H9 (cell line): ENCODE results near the gene ADRM1. TPM values are rescaled to one million over a fixed set of nuclear protein-coding genes. Genes with fewer than 3 reads are reported as not detected.

ENCODE experiments used
- DNase-seq: peaks from one replicate; pipeline ENCODE4 v3.0.0-alpha.2; 2017
- H2AFZ ChIP-seq: one replicate; pipeline ENCODE4 v1.6.1; 2013; ENCODE audit warnings: mild to moderate bottlenecking, low read length, control low read depth, moderate library complexity
- H2AK5ac ChIP-seq: 2 replicates; pipeline ENCODE4 v1.6.1; 2013; ENCODE audit warnings: low read length, control low read depth, mixed read lengths; ENCODE audit not compliant: insufficient read length
- H2BK120ac ChIP-seq: one replicate; pipeline ENCODE4 v1.6.1; 2013; ENCODE audit warnings: low read depth, mild to moderate bottlenecking, low read length, control low read depth, inconsistent platforms; ENCODE audit not compliant: poor library complexity, severe bottlenecking
- H2BK12ac ChIP-seq: 2 replicates; pipeline ENCODE4 v1.6.1; 2013; ENCODE audit warnings: low read length, control low read depth, mixed read lengths, low read depth; ENCODE audit not compliant: insufficient read length
- H2BK15ac ChIP-seq: 2 replicates; pipeline ENCODE4 v1.6.1; 2013; ENCODE audit warnings: low read depth, low read length, control low read depth
- H2BK20ac ChIP-seq: one replicate; pipeline ENCODE4 v1.6.1; 2013; ENCODE audit warnings: low read depth, mild to moderate bottlenecking, low read length, control low read depth, inconsistent platforms; ENCODE audit not compliant: poor library complexity, severe bottlenecking
- H2BK5ac ChIP-seq: 2 replicates; pipeline ENCODE4 v1.6.1; 2013; ENCODE audit warnings: low read length, control low read depth, mixed read lengths; ENCODE audit not compliant: insufficient read length
- H3K14ac ChIP-seq: 2 replicates; pipeline ENCODE4 v1.6.1; 2013; ENCODE audit warnings: low read length, control low read depth; ENCODE audit not compliant: insufficient read depth
- H3K18ac ChIP-seq: 2 replicates; pipeline ENCODE4 v1.6.1; 2013; ENCODE audit warnings: low read depth, mild to moderate bottlenecking, mixed read lengths, low read length, control low read depth; ENCODE audit not compliant: insufficient read length
- H3K23ac ChIP-seq: 2 replicates; pipeline ENCODE4 v1.6.1; 2013; ENCODE audit warnings: low read length, control low read depth, mixed read lengths, low read depth; ENCODE audit not compliant: insufficient read length
- H3K23me2 ChIP-seq: 2 replicates; pipeline ENCODE4 v1.6.1; 2013; ENCODE audit warnings: low read depth, mild to moderate bottlenecking, mixed read lengths, low read length, control low read depth; ENCODE audit not compliant: insufficient read length, poor library complexity, severe bottlenecking
- H3K27ac ChIP-seq: 2 replicates; pipeline ENCODE4 v1.5.1; 2013; ENCODE audit warnings: low read length, control low read depth, mixed read lengths, low read depth; ENCODE audit not compliant: insufficient read length
- H3K27me3 ChIP-seq: 2 replicates; pipeline ENCODE4 v1.6.1; 2013; ENCODE audit warnings: low read length, control low read depth, inconsistent platforms; ENCODE audit not compliant: insufficient read depth
- H3K4ac ChIP-seq: 2 replicates; pipeline ENCODE4 v1.6.1; 2013; ENCODE audit warnings: low read depth, mild to moderate bottlenecking, control low read depth, inconsistent platforms, low read length, moderate library complexity
- H3K4me1 ChIP-seq: 2 replicates; pipeline ENCODE4 v1.6.1; 2013; ENCODE audit warnings: low read length, control low read depth, inconsistent platforms; ENCODE audit not compliant: insufficient read depth
- H3K4me2 ChIP-seq: 2 replicates; pipeline ENCODE4 v1.6.1; 2013; ENCODE audit warnings: low read length, control low read depth, mixed read lengths; ENCODE audit not compliant: insufficient read length, insufficient read depth
- H3K56ac ChIP-seq: 2 replicates; pipeline ENCODE4 v1.6.1; 2013; ENCODE audit warnings: low read depth, mild to moderate bottlenecking, mixed read lengths, low read length, control low read depth; ENCODE audit not compliant: insufficient read length
- H3K79me1 ChIP-seq: 2 replicates; pipeline ENCODE4 v1.6.1; 2013; ENCODE audit warnings: low read depth, mild to moderate bottlenecking, moderate library complexity, low read length, control low read depth, inconsistent platforms; ENCODE audit not compliant: insufficient read depth, poor library complexity, severe bottlenecking
- H3K79me2 ChIP-seq: 2 replicates; pipeline ENCODE4 v1.6.1; 2013; ENCODE audit warnings: low read length, control low read depth, inconsistent platforms; ENCODE audit not compliant: insufficient read depth
- H3K9ac ChIP-seq: 2 replicates; pipeline ENCODE4 v1.6.1; 2013; ENCODE audit warnings: low read length, control low read depth, mixed read lengths; ENCODE audit not compliant: insufficient read length; ENCODE audit errors: extremely low read depth
- H3K9me3 ChIP-seq: one replicate; pipeline ENCODE4 v1.6.1; 2013; ENCODE audit warnings: low read depth, low read length, inconsistent platforms; ENCODE audit not compliant: control insufficient read depth
- H3T11ph ChIP-seq: one replicate; pipeline ENCODE4 v1.6.1; 2013; ENCODE audit warnings: mild to moderate bottlenecking, low read length, control low read depth, inconsistent platforms
- H4K20me1 ChIP-seq: one replicate; pipeline ENCODE4 v1.6.1; 2013; ENCODE audit not compliant: control insufficient read depth, insufficient read length, insufficient read depth
- H4K5ac ChIP-seq: 2 replicates; pipeline ENCODE4 v1.6.1; 2013; ENCODE audit warnings: low read depth, mild to moderate bottlenecking, mixed read lengths, low read length, control low read depth; ENCODE audit not compliant: insufficient read length
- H4K8ac ChIP-seq: replicated peaks from 2 replicates; pipeline ENCODE4 v1.6.1; 2013; ENCODE audit warnings: low read length, control low read depth, mixed read lengths, low read depth; ENCODE audit not compliant: insufficient read length
- H4K91ac ChIP-seq: 2 replicates; pipeline ENCODE4 v1.6.1; 2013; ENCODE audit warnings: low read depth, mild to moderate bottlenecking, moderate library complexity, mixed read lengths, low read length, control low read depth; ENCODE audit not compliant: insufficient read length
- H3K27ac Mint-ChIP-seq, 3 experiments: 2 replicates in 2 of 3; 3 replicates in 1 of 3; pipeline ENCODE4 v1.8.0; 2020 to 2021; ENCODE audit warnings: mixed read lengths in 3 of 3, mild to moderate bottlenecking in 1 of 3, moderate library complexity in 1 of 3
- H3K27me3 Mint-ChIP-seq: 2 replicates; pipeline ENCODE4 v1.8.0; 2021; ENCODE audit warnings: low read depth, mild to moderate bottlenecking, moderate library complexity, mixed read lengths
- H3K36me3 Mint-ChIP-seq, 3 experiments: 2 replicates in 2 of 3; 3 replicates in 1 of 3; pipeline ENCODE4 v1.8.0; 2020 to 2021; ENCODE audit warnings: low read depth in 3 of 3, mixed read lengths in 3 of 3; ENCODE audit not compliant: insufficient read depth in 1 of 3
- H3K4me1 Mint-ChIP-seq, 2 experiments: 2 replicates each; pipeline ENCODE4 v1.8.0; 2020; ENCODE audit warnings: mixed read lengths in 2 of 2
- H3K4me3 Mint-ChIP-seq, 2 experiments: 2 replicates in 1 of 2; 3 replicates in 1 of 2; pipeline ENCODE4 v1.8.0; 2020 to 2021; ENCODE audit warnings: mild to moderate bottlenecking in 2 of 2, mixed read lengths in 2 of 2, moderate library complexity in 1 of 2
- H3K9me3 Mint-ChIP-seq, 2 experiments: 2 replicates in 1 of 2; 3 replicates in 1 of 2; pipeline ENCODE4 v1.8.0; 2020; ENCODE audit warnings: mild to moderate bottlenecking in 2 of 2, mixed read lengths in 2 of 2, moderate library complexity in 1 of 2
- WGBS: extraction: QIAGEN DNeasy Blood & Tissue Kit; methylation state at CpG from one replicate; pipeline ENCODE4 v1.1.7; 2013; ENCODE audit warnings: missing lambda C conversion rate, low lambda C conversion rate, mixed read lengths; ENCODE audit not compliant: insufficient read length; ENCODE audit errors: extremely low coverage; 5-methylcytosine and 5-hydroxymethylcytosine counted together
- total RNA-seq: library from RNA; stranded (reverse); gene quantifications from 2 replicates; pipeline ENCODE4 v1.2.1, GENCODE V29; 2021
- TF ChIP-seq, protein P1 (sequence below): fragments of 200-600 bp; sonication (generic); conservative IDR thresholded peaks from 3 replicates; pipeline ENCODE4 v1.8.0; 2021; ENCODE audit warnings: antibody characterized with exemption, mild to moderate bottlenecking

The ADRM1 gene
- total RNA-seq, 1 experiment from 2014 or later, result 153 TPM

DNA sequence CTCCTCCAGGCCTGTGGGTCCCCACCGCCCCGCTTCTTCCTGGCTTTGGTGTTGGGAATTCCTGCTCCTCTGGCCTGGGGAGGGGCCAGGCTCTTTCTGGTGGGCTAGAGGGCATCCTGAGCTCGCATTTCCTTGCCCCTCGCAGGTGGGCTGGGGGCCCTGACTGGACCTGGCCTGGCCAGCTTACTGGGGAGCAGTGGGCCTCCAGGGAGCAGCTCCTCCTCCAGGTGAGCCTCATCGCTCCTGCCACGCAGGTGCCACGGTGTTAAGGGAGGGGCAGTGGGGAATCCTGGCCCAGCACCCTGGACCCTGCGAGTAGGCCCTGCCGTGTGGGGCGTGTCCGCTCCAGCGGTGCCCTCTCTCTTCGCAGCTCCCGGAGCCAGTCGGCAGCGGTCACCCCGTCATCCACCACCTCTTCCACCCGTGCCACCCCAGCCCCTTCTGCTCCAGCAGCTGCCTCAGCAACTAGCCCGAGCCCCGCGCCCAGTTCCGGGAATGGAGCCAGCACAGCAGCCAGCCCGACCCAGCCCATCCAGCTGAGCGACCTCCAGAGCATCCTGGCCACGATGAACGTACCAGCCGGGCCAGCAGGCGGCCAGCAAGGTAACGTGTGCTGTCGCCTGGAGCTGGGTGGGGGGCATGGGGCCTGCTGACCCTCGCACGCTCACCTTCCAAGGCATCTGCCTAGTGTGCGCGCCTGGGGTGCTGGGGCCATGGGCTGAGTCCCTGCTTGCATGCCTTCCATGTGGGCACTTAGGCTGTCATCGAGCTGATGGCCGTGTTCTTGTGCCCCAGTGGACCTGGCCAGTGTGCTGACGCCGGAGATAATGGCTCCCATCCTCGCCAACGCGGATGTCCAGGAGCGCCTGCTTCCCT lies 4.7 kb downstream of the ADRM1 start:
- peaks cover 24 to 60% (median 58%) of the 10 kb centered on the region in 3 experiments for H3K36me3 Mint-ChIP-seq
- no peak for DNase-seq
- no peak overlapping the region for H3K9ac ChIP-seq

More for the DNA sequence above, 4.7 kb downstream of the ADRM1 start:
- H3K4me2 ChIP-seq, result no peak overlapping the region
- TF ChIP-seq, protein P1, sequence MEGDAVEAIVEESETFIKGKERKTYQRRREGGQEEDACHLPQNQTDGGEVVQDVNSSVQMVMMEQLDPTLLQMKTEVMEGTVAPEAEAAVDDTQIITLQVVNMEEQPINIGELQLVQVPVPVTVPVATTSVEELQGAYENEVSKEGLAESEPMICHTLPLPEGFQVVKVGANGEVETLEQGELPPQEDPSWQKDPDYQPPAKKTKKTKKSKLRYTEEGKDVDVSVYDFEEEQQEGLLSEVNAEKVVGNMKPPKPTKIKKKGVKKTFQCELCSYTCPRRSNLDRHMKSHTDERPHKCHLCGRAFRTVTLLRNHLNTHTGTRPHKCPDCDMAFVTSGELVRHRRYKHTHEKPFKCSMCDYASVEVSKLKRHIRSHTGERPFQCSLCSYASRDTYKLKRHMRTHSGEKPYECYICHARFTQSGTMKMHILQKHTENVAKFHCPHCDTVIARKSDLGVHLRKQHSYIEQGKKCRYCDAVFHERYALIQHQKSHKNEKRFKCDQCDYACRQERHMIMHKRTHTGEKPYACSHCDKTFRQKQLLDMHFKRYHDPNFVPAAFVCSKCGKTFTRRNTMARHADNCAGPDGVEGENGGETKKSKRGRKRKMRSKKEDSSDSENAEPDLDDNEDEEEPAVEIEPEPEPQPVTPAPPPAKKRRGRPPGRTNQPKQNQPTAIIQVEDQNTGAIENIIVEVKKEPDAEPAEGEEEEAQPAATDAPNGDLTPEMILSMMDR, result no peak
- no peak overlapping the region for H3K23ac ChIP-seq
- no peaks in the 10 kb centered on the region for H4K20me1 ChIP-seq
- no peaks in the 10 kb centered on the region for H3K27me3 ChIP-seq
- no peak overlapping the region for H4K5ac ChIP-seq
- no peak overlapping the region for H3K4ac ChIP-seq
- H4K91ac ChIP-seq, result no peak overlapping the region
- no peaks in the 10 kb centered on the region; the same call in 1 of the 2 replicates for H3K4me1 ChIP-seq
- H4K8ac ChIP-seq, result no peak overlapping the region
- no peak overlapping the region for H3K56ac ChIP-seq
- no peak overlapping the region for H2BK15ac ChIP-seq
- no peak overlapping the region for H3K14ac ChIP-seq
- Mint-ChIP-seq H3K4me1 (peaks cover 14 to 19% of the 10 kb centered on the region in 2 experiments), H3K27me3 (no peaks in the 10 kb centered on the region), H3K4me3 (no peak overlapping the region), H3K27ac (no peak overlapping the region), H3K9me3 (no peaks in the 10 kb centered on the region)
- peaks cover 4% of the 10 kb centered on the region for H3K23me2 ChIP-seq
- no peak overlapping the region for H2AFZ ChIP-seq
- no peak overlapping the region for H3T11ph ChIP-seq
- H2BK5ac ChIP-seq, result no peak overlapping the region
- no CpG with 5 or more reads among the region's 42 CpGs for WGBS
- no peak overlapping the region for H2BK20ac ChIP-seq
- H3K79me1 ChIP-seq, result no peaks in the 10 kb centered on the region
- no peak overlapping the region for H2AK5ac ChIP-seq
- H3K18ac ChIP-seq, result no peak overlapping the region
- H3K27ac ChIP-seq, result no peak overlapping the region
- H2BK12ac ChIP-seq, result no peak overlapping the region
- no peak overlapping the region for H2BK120ac ChIP-seq
- H3K79me2 ChIP-seq, result peaks cover 18% of the 10 kb centered on the region; the same call in 1 of the 2 replicates
- no peaks in the 10 kb centered on the region for H3K9me3 ChIP-seq
